Measurements from ENCODE around the gene CABP7.

The CABP7 gene

GRCh38 chr22:29712119-29712518, 7.7 kb upstream of the CABP7 start:
- H3K4me1 ChIP-seq (ENCODE audit: control insufficient read depth, low read length) = no peaks in the 10 kb centered on the region
- H3K79me2 ChIP-seq (ENCODE audit: control insufficient read depth, low read length) = no peaks in the 10 kb centered on the region
- no peak overlapping the region for H3K27ac ChIP-seq (ENCODE audit: low read depth, low read length)
- H3K9me2 ChIP-seq (replicated peaks; ENCODE audit: control insufficient read depth, low read length) = no peaks in the 10 kb centered on the region
- H3K9me3 ChIP-seq (ENCODE audit: control insufficient read depth, insufficient read depth, low read length) = no peaks in the 10 kb centered on the region
- H3F3A ChIP-seq (ENCODE audit: control insufficient read depth, insufficient read depth) = no peaks in the 10 kb centered on the region
- no peaks in the 10 kb centered on the region for H3K27me3 ChIP-seq (ENCODE audit: control insufficient read depth, low read length)
- no peaks in the 10 kb centered on the region; the same call in 1 of the 2 replicates for H4K20me1 ChIP-seq (ENCODE audit: control insufficient read depth, insufficient read depth, low read depth, low read length)
- TF ChIP-seq CTCF (IDR thresholded peaks at IDR 0.05; ENCODE audit: low read depth, low read length, poor library complexity, severe bottlenecking) (no peak), EZH2phosphoT487 (IDR thresholded peaks at IDR 0.05; ENCODE audit: borderline replicate concordance, low read length) (no peak)
- H3K36me3 ChIP-seq (ENCODE audit: control insufficient read depth, low read length) = no peaks in the 10 kb centered on the region
- no peak overlapping the region for H3K4me3 ChIP-seq (ENCODE audit: low read length)
- H3K4me2 ChIP-seq (ENCODE audit: low read length) = no peak overlapping the region

DNA sequence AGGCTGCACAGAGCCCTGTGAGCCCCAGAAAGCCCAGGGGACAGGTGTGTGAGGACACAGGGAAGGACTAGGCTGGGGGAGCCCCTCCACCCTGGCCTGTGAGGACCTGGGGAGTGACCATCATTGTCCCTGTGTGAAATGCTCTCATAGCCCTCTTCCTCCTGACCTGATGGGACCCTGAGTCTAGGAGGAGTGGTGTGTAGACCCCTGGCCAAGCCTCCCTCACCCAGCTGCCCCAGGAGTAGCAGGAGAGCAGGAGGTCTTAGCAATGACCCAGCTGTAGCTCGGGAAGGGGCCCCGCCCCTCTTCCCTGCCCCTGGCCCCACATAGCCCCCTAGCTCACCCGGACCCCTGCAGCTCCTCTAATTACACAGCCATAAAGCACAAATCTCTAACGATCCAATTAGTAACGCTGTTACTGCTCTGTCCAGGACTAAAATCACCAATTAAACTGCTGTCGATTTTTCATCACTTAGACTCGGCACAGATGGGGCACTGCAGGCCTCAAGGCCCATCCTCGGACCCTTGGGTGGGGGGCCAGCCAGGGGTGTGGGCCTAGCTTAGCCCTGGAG, 6.6 kb upstream of the CABP7 start:
- TF ChIP-seq EZH2phosphoT487 (IDR thresholded peaks at IDR 0.05; ENCODE audit: borderline replicate concordance, low read length) = no peak
- TF ChIP-seq CTCF (IDR thresholded peaks at IDR 0.05; ENCODE audit: low read depth, low read length, poor library complexity, severe bottlenecking) = no peak

DNA sequence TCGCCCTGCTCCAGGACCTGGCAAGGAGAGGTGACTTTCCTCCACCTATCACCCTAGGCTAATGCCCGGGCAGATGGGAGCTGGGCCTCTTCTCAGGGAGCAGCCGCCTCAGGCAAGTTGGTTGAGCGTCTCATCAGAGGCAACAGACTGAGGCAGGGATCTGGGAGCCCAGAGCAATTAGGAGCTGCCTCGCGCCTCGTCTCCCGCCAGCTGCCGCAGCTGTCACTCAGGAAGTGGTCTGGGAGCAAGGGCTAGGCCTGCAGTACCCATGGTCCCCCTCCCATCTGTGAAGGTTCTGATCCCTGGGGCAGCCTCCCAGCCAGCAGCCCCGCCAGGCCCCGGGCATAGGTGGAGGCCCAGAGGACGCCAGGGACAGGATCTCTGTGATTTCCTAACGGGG, 4.6 kb upstream of the CABP7 start:
- H3K4me1 ChIP-seq (ENCODE audit: control insufficient read depth, low read length) = no peaks in the 10 kb centered on the region
- TF ChIP-seq CTCF (IDR thresholded peaks at IDR 0.05; ENCODE audit: low read depth, low read length, poor library complexity, severe bottlenecking) (no peak), EZH2phosphoT487 (IDR thresholded peaks at IDR 0.05; ENCODE audit: borderline replicate concordance, low read length) (no peak)
- no peaks in the 10 kb centered on the region for H3K9me3 ChIP-seq (ENCODE audit: control insufficient read depth, insufficient read depth, low read length)
- H3K36me3 ChIP-seq (ENCODE audit: control insufficient read depth, low read length) = no peaks in the 10 kb centered on the region
- no peak overlapping the region for H3K4me2 ChIP-seq (ENCODE audit: low read length)
- no peak overlapping the region for H3K4me3 ChIP-seq (ENCODE audit: low read length)
- H4K20me1 ChIP-seq (ENCODE audit: control insufficient read depth, insufficient read depth, low read depth, low read length) = no peaks in the 10 kb centered on the region; the same call in 1 of the 2 replicates
- no peaks in the 10 kb centered on the region for H3F3A ChIP-seq (ENCODE audit: control insufficient read depth, insufficient read depth)
- H3K27ac ChIP-seq (ENCODE audit: low read depth, low read length) = no peak overlapping the region
- no peaks in the 10 kb centered on the region for H3K79me2 ChIP-seq (ENCODE audit: control insufficient read depth, low read length)
- H3K9me2 ChIP-seq (replicated peaks; ENCODE audit: control insufficient read depth, low read length) = no peaks in the 10 kb centered on the region
- H3K27me3 ChIP-seq (ENCODE audit: control insufficient read depth, low read length) = peaks cover 3% of the 10 kb centered on the region; the same call in 1 of the 2 replicates

More for the DNA sequence above, 6.6 kb upstream of the CABP7 start:
- no peaks in the 10 kb centered on the region for H3K9me2 ChIP-seq (replicated peaks; ENCODE audit: control insufficient read depth, low read length)
- no peaks in the 10 kb centered on the region for H3K9me3 ChIP-seq (ENCODE audit: control insufficient read depth, insufficient read depth, low read length)
- no peaks in the 10 kb centered on the region for H3K27me3 ChIP-seq (ENCODE audit: control insufficient read depth, low read length)
- H3K4me3 ChIP-seq (ENCODE audit: low read length) = no peak overlapping the region
- H3K36me3 ChIP-seq (ENCODE audit: control insufficient read depth, low read length) = no peaks in the 10 kb centered on the region
- no peaks in the 10 kb centered on the region; the same call in 1 of the 2 replicates for H4K20me1 ChIP-seq (ENCODE audit: control insufficient read depth, insufficient read depth, low read depth, low read length)
- no peaks in the 10 kb centered on the region for H3K79me2 ChIP-seq (ENCODE audit: control insufficient read depth, low read length)
- H3F3A ChIP-seq (ENCODE audit: control insufficient read depth, insufficient read depth) = no peaks in the 10 kb centered on the region
- no peak overlapping the region for H3K4me2 ChIP-seq (ENCODE audit: low read length)
- H3K27ac ChIP-seq (ENCODE audit: low read depth, low read length) = no peak overlapping the region
- H3K4me1 ChIP-seq (ENCODE audit: control insufficient read depth, low read length) = no peaks in the 10 kb centered on the region

Data from DOHH2 (cell line).